D721Med (cell line): ENCODE measurements around the gene VIM.

Source experiments
- DNase-seq: peaks from one replicate; pipeline ENCODE4 v3.0.0; 2011; ENCODE audit warnings: low spot score; ENCODE audit not compliant: insufficient read length
- FAIRE-seq: peaks from 2 replicates; lab custom pipeline; 2011; peaks lifted over from hg19 to GRCh38; lab: Jason Lieb, UNC
- CTCF ChIP-seq: IDR thresholded peaks from 2 replicates; pipeline ENCODE4 v1.5.1; 2012; ENCODE audit warnings: mild to moderate bottlenecking, control low read depth; ENCODE audit not compliant: insufficient read depth; ENCODE audit errors: missing control alignments

VIM gene

GRCh38 chr10:17188644-17189172 lies 39.3 kb upstream of the VIM start:
- no peak for TF ChIP-seq CTCF
- FAIRE-seq: no peak
- DNase-seq: no peak

- TF ChIP-seq CTCF: no peak
- FAIRE-seq: no peak
- DNase-seq: no peak
Observed at GRCh38 chr10:17190602-17191001, 37.4 kb upstream of the VIM start.

GRCh38 chr10:17195083-17195482 lies 33.0 kb upstream of the VIM start:
- no peak for FAIRE-seq
- TF ChIP-seq CTCF: no peak
- no peak for DNase-seq

- FAIRE-seq (no peak), DNase-seq (no peak)
- no peak for TF ChIP-seq CTCF
Observed at GRCh38 chr10:17196045-17196444, 32.0 kb upstream of the VIM start.

GRCh38 chr10:17196573-17196972 lies 31.5 kb upstream of the VIM start:
- no peak for TF ChIP-seq CTCF
- DNase-seq: no peak
- FAIRE-seq: no peak

- DNase-seq: no peak
- FAIRE-seq: no peak
- TF ChIP-seq CTCF: no peak
Observed at GRCh38 chr10:17199351-17199804, 28.7 kb upstream of the VIM start.

GRCh38 chr10:17200001-17200911 lies 27.8 kb upstream of the VIM start:
- no peak for TF ChIP-seq CTCF
- DNase-seq (no peak), FAIRE-seq (peak; percentile 48)
